Suppressor macrophage (primary cell): ENCODE data around the gene BICRA.

Experiments
- DNase-seq, 4 experiments: peaks; one replicate each; pipeline ENCODE4 v3.0.0-alpha.2; 2020 to 2022

BICRA gene

DNA sequence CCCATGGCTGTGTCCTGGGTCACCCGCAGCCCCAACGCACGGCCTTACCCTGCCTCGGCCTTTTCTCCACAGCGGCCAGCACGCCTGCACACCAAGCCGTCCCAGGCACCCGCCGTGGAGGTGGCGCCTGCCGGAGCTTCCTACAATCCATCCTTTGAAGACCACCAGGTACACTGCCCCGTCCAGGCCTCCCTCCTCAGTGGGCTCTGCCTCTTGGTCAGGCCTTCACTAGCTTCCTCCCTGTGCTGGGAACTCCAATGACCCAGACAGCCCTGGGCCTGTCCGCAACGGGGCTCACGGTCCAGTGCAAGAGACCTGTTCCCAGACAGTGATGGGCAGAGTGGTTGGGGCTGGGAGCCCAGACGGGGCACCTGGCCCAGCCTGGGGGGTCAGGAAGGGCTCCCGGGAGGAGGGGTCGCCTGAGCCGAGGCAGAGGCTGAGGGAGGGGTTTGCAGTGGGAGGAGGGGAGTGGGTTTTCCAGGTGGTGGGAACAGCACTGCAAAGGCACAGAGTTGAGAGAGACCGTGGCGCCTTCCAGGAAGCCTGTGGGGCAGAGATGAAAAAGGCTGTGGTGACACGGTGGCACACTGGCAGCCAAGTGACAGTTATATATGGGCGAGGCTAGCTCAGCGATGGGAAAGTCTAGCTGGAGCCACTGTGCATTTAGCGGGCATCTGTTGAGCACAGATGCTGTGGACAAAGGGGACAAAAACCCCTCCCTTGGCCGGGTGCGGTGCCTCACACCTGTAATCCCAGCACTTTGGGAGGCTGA, 143.7 kb downstream of the BICRA start:
- no peak for DNase-seq
